Stomach smooth muscle (tissue), 2 donors: Measurements from ENCODE around the gene C16orf54.
"Not testable (repeated sequence)": the region's sequence is repeated elsewhere in the genome, so short reads cannot be mapped to it uniquely, and the experiment has no call there.

Source experiments
- H3K27ac ChIP-seq: one replicate; pipeline ENCODE4 v1.7.0; 2013; ENCODE audit warnings: mild to moderate bottlenecking, low read length, inconsistent platforms
- H3K27me3 ChIP-seq, 2 donors: one replicate each; pipeline ENCODE4 v1.7.0; 2013; ENCODE audit warnings: low read length in 2 of 2; ENCODE audit not compliant: insufficient read depth in 2 of 2, control insufficient read depth in 1 of 2
- H3K36me3 ChIP-seq, 2 donors: one replicate each; pipeline ENCODE4 v1.7.0; 2013; ENCODE audit warnings: low read length in 2 of 2; ENCODE audit not compliant: control insufficient read depth in 2 of 2, insufficient read depth in 2 of 2
- H3K4me1 ChIP-seq: one replicate; pipeline ENCODE4 v1.7.0; 2013; ENCODE audit warnings: low read length; ENCODE audit not compliant: control insufficient read depth, insufficient read depth
- H3K4me3 ChIP-seq, 2 donors: one replicate each; pipeline ENCODE4 v1.7.0; 2013; ENCODE audit warnings: low read length in 2 of 2
- H3K9ac ChIP-seq, 2 donors: one replicate each; pipeline ENCODE4 v1.7.0; 2013; ENCODE audit warnings: low read length in 2 of 2, mild to moderate bottlenecking in 1 of 2
- H3K9me3 ChIP-seq, 2 donors: one replicate each; pipeline ENCODE4 v1.7.0; 2013; ENCODE audit warnings: low read length in 2 of 2; ENCODE audit not compliant: control insufficient read depth in 2 of 2
- donor health status: healthy.
- donor health status: Pancreatic carcinoma.

The C16orf54 gene

GRCh38 chr16:29784157-29784556 is 38.4 kb upstream of the C16orf54 start:
- no peaks in the 10 kb centered on the region for H3K9me3 ChIP-seq
- H3K9ac ChIP-seq: no peak overlapping the region
- H3K4me1 ChIP-seq: peaks cover 5% of the 10 kb centered on the region
- H3K36me3 ChIP-seq: no peaks in the 10 kb centered on the region
- H3K27ac ChIP-seq: no peak overlapping the region
- H3K4me3 ChIP-seq: no peak overlapping the region
- H3K27me3 ChIP-seq: peaks cover 2 to 3% of the 10 kb centered on the region in 2 donors

GRCh38 chr16:29783094-29783953 is 37.5 kb upstream of the C16orf54 start:
- H3K4me1 ChIP-seq, H3K9ac ChIP-seq, H3K27ac ChIP-seq, H3K27me3 ChIP-seq, H3K4me3 ChIP-seq, H3K9me3 ChIP-seq, H3K36me3 ChIP-seq: not testable (repeated sequence)

GRCh38 chr16:29779474-29779873 is 33.7 kb upstream of the C16orf54 start:
- peaks cover 3 to 4% of the 10 kb centered on the region in 2 donors for H3K27me3 ChIP-seq
- H3K36me3 ChIP-seq: no peaks in the 10 kb centered on the region
- no peak overlapping the region for H3K27ac ChIP-seq
- H3K9ac ChIP-seq: no peak overlapping the region
- no peaks in the 10 kb centered on the region for H3K4me1 ChIP-seq
- no peak overlapping the region for H3K4me3 ChIP-seq
- H3K9me3 ChIP-seq: no peaks in the 10 kb centered on the region

- no peaks in the 10 kb centered on the region for H3K36me3 ChIP-seq
- H3K27ac ChIP-seq: no peak within 1 kb of the TSS
- no peaks in the 10 kb centered on the region for H3K9me3 ChIP-seq
- H3K4me1 ChIP-seq: no peaks in the 10 kb centered on the region
- H3K9ac ChIP-seq: no peak within 1 kb of the TSS
- no peak within 1 kb of the TSS for H3K4me3 ChIP-seq
- H3K27me3 ChIP-seq: peaks cover 3 to 4% of the 10 kb centered on the region in 2 donors
Measured at GRCh38 chr16:29777576-29778350, 32.0 kb upstream of the C16orf54 start, which contains the start of gene ZG16. TSS of gene ZG16 (plus strand) at chr16:29778256. CDS start at chr16:29779267, 1,011 bp downstream.

GRCh38 chr16:29775742-29776408 is 30.1 kb upstream of the C16orf54 start:
- Histone ChIP-seq H3K4me3 (no peak overlapping the region), H3K9ac (no peak overlapping the region), H3K36me3 (no peaks in the 10 kb centered on the region), H3K27me3 (peaks cover 3 to 7% of the 10 kb centered on the region in 2 donors), H3K9me3 (no peaks in the 10 kb centered on the region), H3K27ac (no peak overlapping the region), H3K4me1 (no peaks in the 10 kb centered on the region)

- Histone ChIP-seq H3K4me1 (no peaks in the 10 kb centered on the region), H3K4me3 (no peak overlapping the region)
Measured at GRCh38 chr16:29774730-29775129, 28.9 kb upstream of the C16orf54 start.

GRCh38 chr16:29772330-29772729 is 26.5 kb upstream of the C16orf54 start:
- not testable (repeated sequence) for H3K27ac ChIP-seq, H3K27me3 ChIP-seq, H3K4me3 ChIP-seq, H3K9me3 ChIP-seq, H3K36me3 ChIP-seq, H3K4me1 ChIP-seq, H3K9ac ChIP-seq

More at GRCh38 chr16:29774730-29775129, 28.9 kb upstream of the C16orf54 start:
- Histone ChIP-seq H3K27me3 (peaks cover 0 to 7% of the 10 kb centered on the region in 2 donors), H3K9me3 (no peaks in the 10 kb centered on the region), H3K27ac (no peak overlapping the region), H3K9ac (no peak overlapping the region), H3K36me3 (no peaks in the 10 kb centered on the region)

GRCh38 chr16:29770250-29770929 is 24.6 kb upstream of the C16orf54 start:
- Histone ChIP-seq H3K9ac (no peak overlapping the region), H3K9me3 (no peaks in the 10 kb centered on the region), H3K27ac (no peak overlapping the region), H3K36me3 (no peaks in the 10 kb centered on the region), H3K4me3 (no peak overlapping the region), H3K4me1 (no peaks in the 10 kb centered on the region), H3K27me3 (peaks cover 0 to 2% of the 10 kb centered on the region in 2 donors)

- Histone ChIP-seq H3K27ac (no peak overlapping the region), H3K9me3 (no peaks in the 10 kb centered on the region), H3K4me1 (no peaks in the 10 kb centered on the region), H3K27me3 (peaks cover 0 to 2% of the 10 kb centered on the region in 2 donors), H3K4me3 (no peak overlapping the region), H3K36me3 (no peaks in the 10 kb centered on the region), H3K9ac (no peak overlapping the region)
Measured at GRCh38 chr16:29769507-29769906, 23.7 kb upstream of the C16orf54 start.

GRCh38 chr16:29767062-29767461 is 21.3 kb upstream of the C16orf54 start:
- Histone ChIP-seq H3K9ac (no peak overlapping the region), H3K4me3 (no peak overlapping the region), H3K4me1 (no peaks in the 10 kb centered on the region), H3K27me3 (peaks cover 2% of the 10 kb centered on the region in 2 donors), H3K36me3 (no peaks in the 10 kb centered on the region), H3K9me3 (no peaks in the 10 kb centered on the region), H3K27ac (no peak overlapping the region)
